EL (cell line): ENCODE results near the gene KRT71.
A peak's percentile ranks its signal among the peaks of the same experiment; 100 is the strongest.
"Not testable (repeated sequence)": the region's sequence is repeated elsewhere in the genome, so short reads cannot be mapped to it uniquely, and the experiment has no call there.

Experiments used
- DNase-seq: peaks from one replicate; pipeline ENCODE4 v3.0.0-alpha.2; 2016

KRT71 gene

GRCh38 chr12:52552681-52553195 is at the start of gene KRT71:
KRT71 (minus strand) TSS chr12:52553145; CDS start chr12:52553077, 68 bp downstream.
- no peak for DNase-seq

- DNase-seq = no peak
Measured at GRCh38 chr12:52602552-52602951, 49.6 kb upstream of the KRT71 start.

GRCh38 chr12:52601671-52602070 is 48.7 kb upstream of the KRT71 start:
- DNase-seq = no peak

- no peak for DNase-seq
Measured at GRCh38 chr12:52600941-52601481, 48.1 kb upstream of the KRT71 start, which contains the start of gene KRT72. KRT72 (minus strand) TSS chr12:52601463; CDS start chr12:52601452, 11 bp downstream.

- DNase-seq = no peak
Measured at GRCh38 chr12:52600475-52600874, 47.5 kb upstream of the KRT71 start.

- DNase-seq = no peak
Measured at GRCh38 chr12:52600071-52600470, 47.1 kb upstream of the KRT71 start.

- DNase-seq = no peak
Measured at GRCh38 chr12:52598966-52599365, 46.0 kb upstream of the KRT71 start.

GRCh38 chr12:52594237-52594636 is 41.3 kb upstream of the KRT71 start:
- not testable (repeated sequence) for DNase-seq

GRCh38 chr12:52591521-52591920 is 38.6 kb upstream of the KRT71 start:
- DNase-seq = no peak

- DNase-seq = no peak
Measured at GRCh38 chr12:52590021-52590420, 37.1 kb upstream of the KRT71 start.

GRCh38 chr12:52587563-52587962 is 34.6 kb upstream of the KRT71 start:
- no peak for DNase-seq

- DNase-seq = no peak
Measured at GRCh38 chr12:52585946-52586345, 33.0 kb upstream of the KRT71 start.

GRCh38 chr12:52585066-52585465 is 32.1 kb upstream of the KRT71 start:
- no peak for DNase-seq

GRCh38 chr12:52584156-52584682 is 31.3 kb upstream of the KRT71 start:
- no peak for DNase-seq

GRCh38 chr12:52582971-52583456 is 30.1 kb upstream of the KRT71 start:
- DNase-seq = peak; percentile 59

GRCh38 chr12:52582486-52582885 is 29.5 kb upstream of the KRT71 start:
- DNase-seq = no peak

GRCh38 chr12:52581481-52581880 is 28.5 kb upstream of the KRT71 start:
- peak; percentile 27 for DNase-seq

- no peak for DNase-seq
Measured at GRCh38 chr12:52581066-52581465, 28.1 kb upstream of the KRT71 start.

GRCh38 chr12:52580496-52580895 is 27.6 kb upstream of the KRT71 start:
- no peak for DNase-seq

GRCh38 chr12:52579468-52580465 is 26.8 kb upstream of the KRT71 start:
- DNase-seq = no peak

GRCh38 chr12:52578469-52578868 is 25.5 kb upstream of the KRT71 start:
- no peak for DNase-seq

- no peak for DNase-seq
Measured at GRCh38 chr12:52577316-52577715, 24.4 kb upstream of the KRT71 start.

- no peak for DNase-seq
Measured at GRCh38 chr12:52575948-52576347, 23.0 kb upstream of the KRT71 start.
